ENCODE data around the gene PAPSS2. TPM values are rescaled to one million over a fixed set of nuclear protein-coding genes. Genes with fewer than 3 reads are reported as not detected.

PAPSS2 gene
- total RNA-seq, 1 experiment from 2014 or later = not detected

- H3K4me2 ChIP-seq (ENCODE audit: low read depth, low read length, poor library complexity, severe bottlenecking) = no peak overlapping the region
- DNase-seq = no peak
- no peaks in the 10 kb centered on the region for H3K27me3 ChIP-seq (ENCODE audit: low read length)
- H3K9ac ChIP-seq (ENCODE audit: low read length) = no peak overlapping the region
- no peaks in the 10 kb centered on the region for H4K20me1 ChIP-seq (ENCODE audit: insufficient read depth, low read depth, low read length)
- no peaks in the 10 kb centered on the region for H3K9me2 ChIP-seq (replicated peaks; ENCODE audit: insufficient read depth, low read length)
- no peak overlapping the region for H3K4me3 ChIP-seq (ENCODE audit: low read length)
- H3K36me3 ChIP-seq (ENCODE audit: insufficient read depth, low read length) = no peaks in the 10 kb centered on the region
- no peak overlapping the region for H2AFZ ChIP-seq (ENCODE audit: low read length)
- H3K4me1 ChIP-seq (ENCODE audit: low read length) = no peaks in the 10 kb centered on the region
- no peak overlapping the region for H3K27ac ChIP-seq (ENCODE audit: low read length)
- no peaks in the 10 kb centered on the region for H3K79me2 ChIP-seq (ENCODE audit: low read length)
- no peaks in the 10 kb centered on the region for H3K9me3 ChIP-seq (ENCODE audit: low read length)
These were observed 13.3 kb upstream of the PAPSS2 start for GRCh38 chr10:87646192-87646909.

DNA sequence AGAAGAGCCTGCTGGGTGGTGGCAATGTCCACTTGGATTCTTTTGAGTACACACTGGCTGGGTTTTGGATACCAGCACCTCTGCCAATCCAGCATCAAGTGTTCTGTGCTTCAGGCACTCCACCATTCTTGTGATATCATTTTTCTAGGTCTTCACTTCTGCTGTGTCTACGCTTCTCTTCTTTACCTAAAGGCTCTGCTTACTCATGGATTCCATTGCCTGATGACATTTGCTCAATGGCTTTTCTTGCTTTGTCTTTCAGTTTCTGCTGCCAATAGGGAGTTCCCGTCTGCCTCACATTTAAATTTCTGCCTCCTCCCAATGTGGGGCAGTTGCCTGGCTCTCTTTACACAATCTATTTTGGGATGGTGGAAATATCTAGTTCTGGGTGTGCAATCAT lies 12.7 kb upstream of the PAPSS2 start:
- Histone ChIP-seq H4K20me1 (ENCODE audit: insufficient read depth, low read depth, low read length) (no peaks in the 10 kb centered on the region), H3K9me2 (replicated peaks; ENCODE audit: insufficient read depth, low read length) (no peaks in the 10 kb centered on the region), H3K4me2 (ENCODE audit: low read depth, low read length, poor library complexity, severe bottlenecking) (no peak overlapping the region), H3K9me3 (ENCODE audit: low read length) (no peaks in the 10 kb centered on the region), H3K4me1 (ENCODE audit: low read length) (no peaks in the 10 kb centered on the region), H3K27ac (ENCODE audit: low read length) (no peak overlapping the region), H3K36me3 (ENCODE audit: insufficient read depth, low read length) (no peaks in the 10 kb centered on the region), H3K27me3 (ENCODE audit: low read length) (no peaks in the 10 kb centered on the region), H2AFZ (ENCODE audit: low read length) (no peak overlapping the region), H3K79me2 (ENCODE audit: low read length) (no peaks in the 10 kb centered on the region), H3K9ac (ENCODE audit: low read length) (no peak overlapping the region), H3K4me3 (ENCODE audit: low read length) (no peak overlapping the region)
- DNase-seq = no peak

DNA sequence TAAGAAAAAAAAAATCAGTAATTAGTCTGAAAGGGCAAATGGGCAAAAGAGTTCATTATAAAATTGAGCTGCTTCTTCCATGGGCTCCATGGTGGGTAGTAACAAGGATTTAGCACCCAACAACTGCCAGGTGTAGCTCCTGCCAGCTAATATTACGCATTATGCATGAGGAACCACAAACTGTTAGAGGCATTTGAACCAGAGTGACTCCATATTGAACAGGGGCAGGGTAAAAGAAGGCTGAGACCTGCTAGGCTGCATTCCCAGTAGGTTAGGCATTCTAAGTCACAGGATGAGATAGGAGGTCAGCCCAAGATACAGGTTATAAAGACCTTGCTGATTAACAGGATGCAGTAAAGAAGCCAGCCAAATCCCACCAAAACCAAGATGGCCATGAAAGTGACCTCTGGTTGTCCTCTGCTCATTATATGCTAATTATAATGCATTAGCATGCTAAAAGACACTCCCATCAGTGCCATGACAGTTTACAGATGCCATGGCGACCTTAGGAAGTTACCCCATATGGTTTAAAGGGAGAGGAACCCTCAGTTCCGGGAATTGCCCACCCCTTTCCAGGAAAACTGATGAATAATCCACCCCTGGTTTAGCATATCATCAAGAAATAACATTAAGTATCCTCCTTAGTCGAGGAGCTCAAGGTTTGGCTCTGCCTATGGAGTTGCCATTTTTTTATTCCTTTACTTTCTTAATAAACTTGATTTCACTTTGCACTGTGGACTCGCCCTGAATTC lies 8.7 kb upstream of the PAPSS2 start:
- H3K9me3 ChIP-seq (ENCODE audit: low read length) = no peaks in the 10 kb centered on the region
- no peak overlapping the region for H3K4me3 ChIP-seq (ENCODE audit: low read length)
- no peaks in the 10 kb centered on the region for H3K27me3 ChIP-seq (ENCODE audit: low read length)
- no peaks in the 10 kb centered on the region for H4K20me1 ChIP-seq (ENCODE audit: insufficient read depth, low read depth, low read length)
- H3K79me2 ChIP-seq (ENCODE audit: low read length) = no peaks in the 10 kb centered on the region
- no peaks in the 10 kb centered on the region for H3K9me2 ChIP-seq (replicated peaks; ENCODE audit: insufficient read depth, low read length)
- no peaks in the 10 kb centered on the region for H3K4me1 ChIP-seq (ENCODE audit: low read length)
- DNase-seq = no peak
- no peak overlapping the region for H3K9ac ChIP-seq (ENCODE audit: low read length)
- no peak overlapping the region for H3K4me2 ChIP-seq (ENCODE audit: low read depth, low read length, poor library complexity, severe bottlenecking)
- H3K27ac ChIP-seq (ENCODE audit: low read length) = no peak overlapping the region
- H3K36me3 ChIP-seq (ENCODE audit: insufficient read depth, low read length) = no peaks in the 10 kb centered on the region
- H2AFZ ChIP-seq (ENCODE audit: low read length) = no peak overlapping the region

- Histone ChIP-seq H2AFZ (ENCODE audit: low read length) (no peak overlapping the region), H3K79me2 (ENCODE audit: low read length) (no peaks in the 10 kb centered on the region)
These were observed 7.9 kb upstream of the PAPSS2 start for GRCh38 chr10:87651801-87652200.

GRCh38 chr10:87652261-87652660 lies 7.4 kb upstream of the PAPSS2 start:
- no peak overlapping the region for H3K9ac ChIP-seq (ENCODE audit: low read length)
- H3K79me2 ChIP-seq (ENCODE audit: low read length) = no peaks in the 10 kb centered on the region
- DNase-seq = no peak
- H2AFZ ChIP-seq (ENCODE audit: low read length) = no peak overlapping the region
- H3K9me3 ChIP-seq (ENCODE audit: low read length) = no peaks in the 10 kb centered on the region
- H4K20me1 ChIP-seq (ENCODE audit: insufficient read depth, low read depth, low read length) = no peaks in the 10 kb centered on the region
- no peak overlapping the region for H3K4me2 ChIP-seq (ENCODE audit: low read depth, low read length, poor library complexity, severe bottlenecking)
- H3K4me1 ChIP-seq (ENCODE audit: low read length) = no peaks in the 10 kb centered on the region
- no peaks in the 10 kb centered on the region for H3K9me2 ChIP-seq (replicated peaks; ENCODE audit: insufficient read depth, low read length)
- H3K36me3 ChIP-seq (ENCODE audit: insufficient read depth, low read length) = no peaks in the 10 kb centered on the region
- no peaks in the 10 kb centered on the region for H3K27me3 ChIP-seq (ENCODE audit: low read length)
- H3K4me3 ChIP-seq (ENCODE audit: low read length) = no peak overlapping the region
- H3K27ac ChIP-seq (ENCODE audit: low read length) = no peak overlapping the region

More at GRCh38 chr10:87651801-87652200, 7.9 kb upstream of the PAPSS2 start:
- no peaks in the 10 kb centered on the region for H3K4me1 ChIP-seq (ENCODE audit: low read length)
- no peak overlapping the region for H3K9ac ChIP-seq (ENCODE audit: low read length)
- no peaks in the 10 kb centered on the region for H3K9me2 ChIP-seq (replicated peaks; ENCODE audit: insufficient read depth, low read length)
- no peak for DNase-seq
- H3K27me3 ChIP-seq (ENCODE audit: low read length) = no peaks in the 10 kb centered on the region
- H3K4me2 ChIP-seq (ENCODE audit: low read depth, low read length, poor library complexity, severe bottlenecking) = no peak overlapping the region
- no peak overlapping the region for H3K4me3 ChIP-seq (ENCODE audit: low read length)
- H4K20me1 ChIP-seq (ENCODE audit: insufficient read depth, low read depth, low read length) = no peaks in the 10 kb centered on the region
- H3K36me3 ChIP-seq (ENCODE audit: insufficient read depth, low read length) = no peaks in the 10 kb centered on the region
- H3K27ac ChIP-seq (ENCODE audit: low read length) = no peak overlapping the region
- no peaks in the 10 kb centered on the region for H3K9me3 ChIP-seq (ENCODE audit: low read length)

- Histone ChIP-seq H3K27me3 (ENCODE audit: low read length) (no peaks in the 10 kb centered on the region), H2AFZ (ENCODE audit: low read length) (no peak overlapping the region), H3K4me3 (ENCODE audit: low read length) (no peak overlapping the region), H3K9me3 (ENCODE audit: low read length) (no peaks in the 10 kb centered on the region), H3K79me2 (ENCODE audit: low read length) (no peaks in the 10 kb centered on the region), H3K36me3 (ENCODE audit: insufficient read depth, low read length) (no peaks in the 10 kb centered on the region), H3K9ac (ENCODE audit: low read length) (no peak overlapping the region), H4K20me1 (ENCODE audit: insufficient read depth, low read depth, low read length) (no peaks in the 10 kb centered on the region), H3K27ac (ENCODE audit: low read length) (no peak overlapping the region), H3K4me1 (ENCODE audit: low read length) (no peaks in the 10 kb centered on the region), H3K4me2 (ENCODE audit: low read depth, low read length, poor library complexity, severe bottlenecking) (no peak overlapping the region), H3K9me2 (replicated peaks; ENCODE audit: insufficient read depth, low read length) (no peaks in the 10 kb centered on the region)
- no peak for DNase-seq
These were observed 5.5 kb upstream of the PAPSS2 start for GRCh38 chr10:87654212-87654611.

DNA sequence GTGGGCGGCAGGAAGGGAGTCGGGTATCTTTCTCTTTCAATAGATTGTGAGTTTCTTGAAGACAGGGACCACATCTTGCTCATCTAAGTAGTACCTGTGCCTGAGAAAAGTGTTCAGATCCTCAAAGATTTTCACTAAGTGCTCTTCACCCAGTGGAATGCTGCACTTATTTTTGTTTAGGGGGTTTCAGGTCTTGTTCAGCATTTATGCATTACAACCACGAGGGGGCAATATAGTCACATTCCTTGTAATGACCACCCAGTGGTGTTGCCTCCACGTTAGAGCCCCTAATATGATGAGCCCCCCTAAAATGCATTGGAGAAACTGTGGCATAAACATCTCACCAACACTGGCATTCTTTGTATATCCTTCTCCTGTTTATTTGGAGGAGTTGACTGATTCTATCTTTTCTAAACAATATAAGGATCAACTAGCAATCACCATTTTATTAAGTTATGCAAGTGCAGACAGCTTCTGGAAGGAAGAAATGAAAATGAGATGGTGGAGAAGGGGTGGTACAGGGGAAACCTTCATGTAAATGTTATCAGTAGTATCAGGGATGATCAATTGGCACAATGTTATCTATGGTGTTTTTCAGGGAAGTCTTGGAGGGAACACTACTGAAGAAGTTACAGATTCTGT lies 3.1 kb upstream of the PAPSS2 start:
- Histone ChIP-seq H3K36me3 (ENCODE audit: insufficient read depth, low read length) (no peaks in the 10 kb centered on the region), H3K4me2 (ENCODE audit: low read depth, low read length, poor library complexity, severe bottlenecking) (no peak overlapping the region)

DNA sequence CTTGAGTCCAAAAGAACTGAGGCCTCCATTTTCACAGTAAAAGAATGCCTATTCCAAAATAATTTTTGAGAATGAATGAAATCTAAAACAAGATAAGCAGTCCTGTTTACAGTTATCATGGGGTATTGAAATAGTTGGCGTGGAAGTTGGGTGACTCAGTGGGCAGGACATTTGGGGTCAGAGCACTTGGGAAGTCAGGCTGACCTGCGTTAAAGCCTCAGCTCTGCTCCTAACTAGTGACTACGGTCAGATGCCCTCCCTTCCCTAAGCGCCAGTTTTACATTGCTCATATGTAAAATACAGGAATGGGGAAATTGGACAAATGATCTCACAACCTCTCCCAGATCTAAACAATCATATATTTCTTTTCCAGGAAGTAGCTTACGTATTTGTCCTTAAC lies 2.3 kb upstream of the PAPSS2 start:
- Histone ChIP-seq H3K4me1 (ENCODE audit: low read length) (no peaks in the 10 kb centered on the region), H3K27ac (ENCODE audit: low read length) (no peak overlapping the region), H3K79me2 (ENCODE audit: low read length) (no peaks in the 10 kb centered on the region), H2AFZ (ENCODE audit: low read length) (no peak overlapping the region), H3K4me2 (ENCODE audit: low read depth, low read length, poor library complexity, severe bottlenecking) (no peak overlapping the region), H3K27me3 (ENCODE audit: low read length) (no peaks in the 10 kb centered on the region), H4K20me1 (ENCODE audit: insufficient read depth, low read depth, low read length) (no peaks in the 10 kb centered on the region), H3K9ac (ENCODE audit: low read length) (no peak overlapping the region), H3K4me3 (ENCODE audit: low read length) (no peak overlapping the region), H3K9me2 (replicated peaks; ENCODE audit: insufficient read depth, low read length) (no peaks in the 10 kb centered on the region), H3K36me3 (ENCODE audit: insufficient read depth, low read length) (no peaks in the 10 kb centered on the region), H3K9me3 (ENCODE audit: low read length) (no peaks in the 10 kb centered on the region)
- no peak for DNase-seq

More for the DNA sequence above, 3.1 kb upstream of the PAPSS2 start:
- Histone ChIP-seq H3K9ac (ENCODE audit: low read length) (no peak overlapping the region), H3K9me3 (ENCODE audit: low read length) (no peaks in the 10 kb centered on the region), H3K27ac (ENCODE audit: low read length) (no peak overlapping the region), H3K9me2 (replicated peaks; ENCODE audit: insufficient read depth, low read length) (no peaks in the 10 kb centered on the region), H3K4me3 (ENCODE audit: low read length) (no peak overlapping the region), H3K4me1 (ENCODE audit: low read length) (no peaks in the 10 kb centered on the region), H3K27me3 (ENCODE audit: low read length) (no peaks in the 10 kb centered on the region), H2AFZ (ENCODE audit: low read length) (no peak overlapping the region), H4K20me1 (ENCODE audit: insufficient read depth, low read depth, low read length) (no peaks in the 10 kb centered on the region), H3K79me2 (ENCODE audit: low read length) (no peaks in the 10 kb centered on the region)
- DNase-seq = peak; percentile 69
